Panc1 (cell line): ENCODE results near the gene ANKRD13C. TPM values are rescaled to one million over a fixed set of nuclear protein-coding genes. Genes with fewer than 3 reads are reported as not detected.

Experiments used
- ATAC-seq: fragments of 200-7000 bp; cut with Tn5 transposase; 2 replicates; pipeline ENCODE4 v1.9.1; 2020; ENCODE audit warnings: mild to moderate bottlenecking, moderate library complexity
- BruUV-seq: library from RNA; stranded (reverse); fragments of 400-500 nt; replicated peaks from 2 replicates; lab custom pipeline; 2021; lab: Mats Ljungman, UMichigan
- CTCF ChIA-PET: fragments of 300-600 bp; sonication (Branson Sonifier 250); formaldehyde crosslinking; loops from one replicate; lab custom pipeline; 2022; ENCODE audit warnings: antibody characterized with exemption; lab: Charles Lee
- POLR2A ChIA-PET: fragments of 300-600 bp; sonication (Branson Sonifier 250); formaldehyde crosslinking; loops from one replicate; lab custom pipeline; 2022; ENCODE audit warnings: antibody characterized with exemption; lab: Charles Lee
- DNase-seq: peaks from one replicate; pipeline ENCODE4 v3.0.0-alpha.2; 2010; ENCODE audit warnings: low read depth, low spot score
- H3K27ac ChIP-seq: 2 replicates; pipeline ENCODE4 v1.5.1; 2011; ENCODE audit warnings: mild to moderate bottlenecking, low read length, inconsistent platforms
- H3K27me3 ChIP-seq: fragments of 200-500 bp; sonication (Bioruptor generic); 2 replicates; pipeline ENCODE4 v1.6.0; 2014; ENCODE audit warnings: low read length, inconsistent platforms; ENCODE audit not compliant: control insufficient read depth, insufficient read depth
- H3K36me3 ChIP-seq: fragments of 200-500 bp; sonication (Bioruptor generic); 2 replicates; pipeline ENCODE4 v1.5.1; 2014; ENCODE audit warnings: inconsistent platforms, mild to moderate bottlenecking, low read length, moderate library complexity; ENCODE audit not compliant: control insufficient read depth, insufficient read depth
- H3K4me1 ChIP-seq: 2 replicates; pipeline ENCODE4 v1.5.1; 2011; ENCODE audit warnings: inconsistent platforms, mild to moderate bottlenecking, low read length, moderate library complexity; ENCODE audit not compliant: control insufficient read depth, insufficient read depth
- H3K4me3 ChIP-seq, 2 experiments: 2 replicates each; pipeline ENCODE4 v1.5.1; 2011 to 2012; ENCODE audit warnings: low read depth in 2 of 2, low read length in 2 of 2, mild to moderate bottlenecking in 2 of 2, inconsistent platforms in 1 of 2, moderate library complexity in 1 of 2
- H3K9me3 ChIP-seq: fragments of 200-500 bp; sonication (Bioruptor generic); 2 replicates; pipeline ENCODE4 v1.5.1; 2014; ENCODE audit warnings: low read depth, mild to moderate bottlenecking, inconsistent platforms, low read length, moderate library complexity; ENCODE audit not compliant: control insufficient read depth, insufficient read depth
- POLR2AphosphoS5 ChIP-seq: IDR thresholded peaks from 2 replicates; pipeline ENCODE4 v1.6.1; 2012; ENCODE audit warnings: mild to moderate bottlenecking, low read depth, low read length, moderate library complexity
- REST ChIP-seq, 2 experiments: IDR thresholded peaks; 2 replicates each; pipeline ENCODE4 v1.6.1; 2011 to 2012; ENCODE audit warnings: low read depth in 2 of 2, control low read depth in 1 of 2, low read length in 1 of 2, mild to moderate bottlenecking in 1 of 2, moderate library complexity in 1 of 2; ENCODE audit not compliant: insufficient read depth in 1 of 2
- SIN3A ChIP-seq: IDR thresholded peaks from 2 replicates; pipeline ENCODE4 v1.6.1; 2012; ENCODE audit warnings: low read depth, mild to moderate bottlenecking, low read length, moderate library complexity, borderline replicate concordance; ENCODE audit not compliant: insufficient read depth
- TCF7L2 ChIP-seq: IDR thresholded peaks from 2 replicates; pipeline ENCODE4 v1.6.1; 2011; ENCODE audit warnings: mild to moderate bottlenecking, low read depth, low read length, inconsistent platforms
- in situ Hi-C: cut with HindIII; loops from 2 replicates; pipeline ENCODE4 v1.10.0; 2016; ENCODE audit warnings: low sequenced_read_pairs, low pct_unique_long_range_greater_than_20kb
- intact Hi-C: fragments of 100-400 bp; cut with micrococcal nuclease; formaldehyde crosslinking; loops from one replicate; pipeline ENCODE4 v1.10.0; 2022; ENCODE audit not compliant: unreplicated experiment
- total RNA-seq: library from RNA; stranded (reverse); gene quantifications from one replicate; pipeline ENCODE4 v1.2.1, GENCODE V29; 2021; ENCODE audit not compliant: unreplicated experiment
- TF ChIP-seq, protein P1 (sequence below): fragments of 450-650 bp; IDR thresholded peaks from 2 replicates; pipeline ENCODE4 v1.5.1; 2017; ENCODE audit warnings: mild to moderate bottlenecking

Gene ANKRD13C
- total RNA-seq, 1 experiment from 2014 or later: 20.7 TPM

DNA sequence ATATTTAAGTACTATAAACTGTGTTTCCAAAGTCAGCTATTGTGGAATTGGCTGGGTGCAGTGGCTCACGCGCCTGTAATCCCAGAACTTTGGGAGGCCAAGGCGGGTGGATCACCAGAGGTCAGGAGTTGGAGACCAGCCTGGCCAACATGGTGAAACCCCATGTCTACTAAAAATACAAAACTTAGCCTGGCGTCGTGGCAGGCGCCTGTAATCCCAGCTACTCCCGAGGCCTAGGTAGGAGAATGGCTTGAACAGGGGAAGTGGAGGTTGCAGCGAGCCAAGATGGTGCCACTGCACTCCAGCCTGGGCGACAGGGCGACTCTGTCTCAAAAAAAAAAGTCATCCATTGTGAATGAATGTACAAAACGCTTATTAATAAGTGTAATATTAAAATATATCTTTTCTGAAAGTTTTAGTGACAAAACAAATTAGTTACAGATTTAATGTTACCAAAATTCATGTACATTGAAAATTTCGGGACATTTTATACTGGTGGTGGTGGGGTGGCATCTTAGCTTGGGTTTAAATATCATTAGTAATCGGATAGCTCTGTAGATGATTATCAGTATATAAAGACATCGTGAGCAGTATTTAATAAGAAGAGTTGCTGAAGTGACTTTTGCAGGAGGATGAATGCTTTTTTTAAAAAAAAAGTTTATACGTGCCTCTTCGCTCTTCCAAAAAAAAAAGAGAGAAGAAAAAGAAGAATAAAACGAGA is 133.8 kb downstream of the ANKRD13C start:
- no TSS peak for BruUV-seq
- Histone ChIP-seq H3K27me3 (no peaks in the 10 kb centered on the region), H3K4me3 (peak overlapping the region; percentile 64 to 94), H3K4me1 (peaks cover 33% of the 10 kb centered on the region), H3K9me3 (no peaks in the 10 kb centered on the region), H3K27ac (peak overlapping the region; percentile 98), H3K36me3 (peaks cover 31% of the 10 kb centered on the region)
- in situ Hi-C loops (no loop called here), intact Hi-C loops (no loop called here)
- TF ChIP-seq SIN3A (no peak), POLR2AphosphoS5 (no peak), REST (IDR thresholded peaks at IDR 0.05; ENCODE audit: insufficient read depth in 1 of 2, low read depth in 2 of 2, low read length in 1 of 2) (no peak)
- TF ChIP-seq, protein P1, sequence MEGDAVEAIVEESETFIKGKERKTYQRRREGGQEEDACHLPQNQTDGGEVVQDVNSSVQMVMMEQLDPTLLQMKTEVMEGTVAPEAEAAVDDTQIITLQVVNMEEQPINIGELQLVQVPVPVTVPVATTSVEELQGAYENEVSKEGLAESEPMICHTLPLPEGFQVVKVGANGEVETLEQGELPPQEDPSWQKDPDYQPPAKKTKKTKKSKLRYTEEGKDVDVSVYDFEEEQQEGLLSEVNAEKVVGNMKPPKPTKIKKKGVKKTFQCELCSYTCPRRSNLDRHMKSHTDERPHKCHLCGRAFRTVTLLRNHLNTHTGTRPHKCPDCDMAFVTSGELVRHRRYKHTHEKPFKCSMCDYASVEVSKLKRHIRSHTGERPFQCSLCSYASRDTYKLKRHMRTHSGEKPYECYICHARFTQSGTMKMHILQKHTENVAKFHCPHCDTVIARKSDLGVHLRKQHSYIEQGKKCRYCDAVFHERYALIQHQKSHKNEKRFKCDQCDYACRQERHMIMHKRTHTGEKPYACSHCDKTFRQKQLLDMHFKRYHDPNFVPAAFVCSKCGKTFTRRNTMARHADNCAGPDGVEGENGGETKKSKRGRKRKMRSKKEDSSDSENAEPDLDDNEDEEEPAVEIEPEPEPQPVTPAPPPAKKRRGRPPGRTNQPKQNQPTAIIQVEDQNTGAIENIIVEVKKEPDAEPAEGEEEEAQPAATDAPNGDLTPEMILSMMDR: no peak
- POLR2A ChIA-PET: interaction anchor here (0.7 kb wide), 3 partner anchors 10 to 157 kb away, joined by 3 to 4 read pairs (median 3); no protein-coding TSS in a partner anchor
- no peak for ATAC-seq
- CTCF ChIA-PET: no interaction called here
- DNase-seq: no peak

DNA sequence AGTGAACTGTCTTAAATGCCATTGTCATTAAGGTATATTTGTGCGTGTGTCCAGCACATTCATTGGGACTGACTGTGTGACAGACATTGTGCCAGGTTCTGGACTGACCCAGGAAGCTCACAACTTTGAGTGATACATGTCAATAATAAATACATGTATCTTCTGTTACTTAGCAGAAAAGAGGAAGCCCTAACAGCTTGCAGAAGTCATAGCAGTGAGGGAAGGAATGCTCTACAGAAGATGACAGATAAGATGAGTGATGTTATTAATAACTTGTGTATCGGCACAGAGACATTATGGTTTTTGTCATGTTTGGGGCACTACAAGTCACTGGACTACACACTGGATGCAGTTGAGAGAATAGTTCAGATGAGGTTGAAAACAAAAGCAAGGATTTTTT is 134.5 kb downstream of the ANKRD13C start:
- Histone ChIP-seq H3K27ac (peak overlapping the region; percentile 44), H3K9me3 (no peaks in the 10 kb centered on the region), H3K36me3 (peaks cover 26% of the 10 kb centered on the region), H3K4me1 (peaks cover 33% of the 10 kb centered on the region), H3K4me3 (no peak overlapping the region), H3K27me3 (no peaks in the 10 kb centered on the region)
- in situ Hi-C loops (no loop called here), intact Hi-C loops (no loop called here)
- ATAC-seq (no peak), DNase-seq (no peak)
- no TSS peak for BruUV-seq
- CTCF ChIA-PET: no interaction called here
- TF ChIP-seq TCF7L2 (no peak), POLR2AphosphoS5 (no peak), REST (IDR thresholded peaks at IDR 0.05; ENCODE audit: insufficient read depth in 1 of 2, low read depth in 2 of 2, low read length in 1 of 2) (no peak), SIN3A (no peak)
- TF ChIP-seq, protein P1: no peak
- POLR2A ChIA-PET: no interaction called here
